Bronchial smooth muscle cell (primary cell): ENCODE results near the gene EVC2. TPM values are rescaled to one million over a fixed set of nuclear protein-coding genes. Genes with fewer than 3 reads are reported as not detected.

Experiments used
- total RNA-seq: library from RNA; depleted of rRNA; stranded (reverse); fragments of >200 nt; gene quantifications from 2 replicates; pipeline ENCODE4 v1.2.1, GENCODE V29; 2014

Gene EVC2, protein sequence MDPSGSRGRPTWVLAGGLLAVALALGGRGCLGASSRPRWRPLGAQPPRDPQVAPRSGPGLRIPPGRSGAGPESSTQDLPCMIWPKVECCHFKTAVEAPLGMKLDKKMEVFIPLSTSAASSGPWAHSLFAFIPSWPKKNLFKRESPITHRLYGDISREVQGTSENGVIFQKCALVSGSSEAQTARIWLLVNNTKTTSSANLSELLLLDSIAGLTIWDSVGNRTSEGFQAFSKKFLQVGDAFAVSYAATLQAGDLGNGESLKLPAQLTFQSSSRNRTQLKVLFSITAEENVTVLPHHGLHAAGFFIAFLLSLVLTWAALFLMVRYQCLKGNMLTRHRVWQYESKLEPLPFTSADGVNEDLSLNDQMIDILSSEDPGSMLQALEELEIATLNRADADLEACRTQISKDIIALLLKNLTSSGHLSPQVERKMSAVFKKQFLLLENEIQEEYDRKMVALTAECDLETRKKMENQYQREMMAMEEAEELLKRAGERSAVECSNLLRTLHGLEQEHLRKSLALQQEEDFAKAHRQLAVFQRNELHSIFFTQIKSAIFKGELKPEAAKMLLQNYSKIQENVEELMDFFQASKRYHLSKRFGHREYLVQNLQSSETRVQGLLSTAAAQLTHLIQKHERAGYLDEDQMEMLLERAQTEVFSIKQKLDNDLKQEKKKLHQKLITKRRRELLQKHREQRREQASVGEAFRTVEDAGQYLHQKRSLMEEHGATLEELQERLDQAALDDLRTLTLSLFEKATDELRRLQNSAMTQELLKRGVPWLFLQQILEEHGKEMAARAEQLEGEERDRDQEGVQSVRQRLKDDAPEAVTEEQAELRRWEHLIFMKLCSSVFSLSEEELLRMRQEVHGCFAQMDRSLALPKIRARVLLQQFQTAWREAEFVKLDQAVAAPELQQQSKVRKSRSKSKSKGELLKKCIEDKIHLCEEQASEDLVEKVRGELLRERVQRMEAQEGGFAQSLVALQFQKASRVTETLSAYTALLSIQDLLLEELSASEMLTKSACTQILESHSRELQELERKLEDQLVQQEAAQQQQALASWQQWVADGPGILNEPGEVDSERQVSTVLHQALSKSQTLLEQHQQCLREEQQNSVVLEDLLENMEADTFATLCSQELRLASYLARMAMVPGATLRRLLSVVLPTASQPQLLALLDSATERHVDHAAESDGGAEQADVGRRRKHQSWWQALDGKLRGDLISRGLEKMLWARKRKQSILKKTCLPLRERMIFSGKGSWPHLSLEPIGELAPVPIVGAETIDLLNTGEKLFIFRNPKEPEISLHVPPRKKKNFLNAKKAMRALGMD
- total RNA-seq: 12.0 and 15.9 TPM in 2 replicates

DNA sequence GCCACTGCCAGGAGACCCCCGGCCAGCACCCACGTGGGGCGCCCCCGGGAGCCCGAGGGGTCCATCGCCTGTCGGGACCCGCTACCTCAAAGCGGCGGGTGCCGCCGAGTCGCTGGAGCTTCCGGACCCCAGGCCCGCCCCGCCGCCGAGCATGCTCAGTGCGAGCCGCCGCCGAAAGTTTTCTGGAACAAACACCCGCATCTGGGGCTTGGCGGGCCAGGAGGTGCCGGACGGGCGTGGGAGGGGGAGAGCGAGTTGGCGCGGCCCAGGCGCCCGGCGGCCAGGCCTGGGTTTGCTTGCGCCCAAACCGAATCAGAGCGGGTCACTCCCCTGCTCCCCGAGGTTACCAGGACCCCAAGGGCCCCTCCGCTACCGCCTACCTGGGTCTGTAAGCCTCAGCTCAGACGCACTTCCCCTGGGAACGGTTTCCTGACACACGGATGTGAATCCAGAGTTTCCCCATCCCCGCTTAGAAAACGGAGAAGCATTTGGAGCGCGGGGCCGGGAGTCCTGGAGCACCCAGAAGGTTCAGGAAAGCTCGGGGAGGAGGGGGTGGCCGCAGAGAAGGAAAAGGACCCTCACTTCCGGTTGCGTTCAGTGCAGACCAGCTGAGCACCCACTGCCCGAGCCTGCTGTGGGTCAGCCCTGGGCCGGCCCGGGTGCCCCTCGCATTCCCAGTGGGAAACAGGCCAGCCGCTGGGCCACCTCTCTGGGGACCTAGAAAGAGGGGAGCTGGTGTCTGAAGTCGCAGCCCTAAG lies at the start of gene EVC2:
EVC2 (minus strand) TSS at position 111 of the 758 bp plus-strand sequence; CDS start at position 65, 46 bp downstream.

GRCh38 chr4:5710961-5711478 lies 2.7 kb upstream of the EVC2 start, which contains the start of gene EVC:
Gene EVC, plus strand, starts transcription at chr4:5711201. Its CDS starts 180 bp downstream, at chr4:5711381.

Other genes starting within 250 kb of the EVC2 start
- gene EVC, start 2.6 kb upstream of the EVC2 start, total RNA-seq: 42.9 and 54.7 TPM in 2 replicates
- gene CRMP1, start 184.5 kb upstream of the EVC2 start, total RNA-seq: under 0.01 and 0.86 TPM in 2 replicates